Measurements from ENCODE around the gene SETD3. TPM values are rescaled to one million over a fixed set of nuclear protein-coding genes. Genes with fewer than 3 reads are reported as not detected.
A peak's percentile ranks its signal among the peaks of the same experiment; 100 is the strongest.

The SETD3 gene
- total RNA-seq, 1 donor from 2014 or later: 67.4 TPM

DNA sequence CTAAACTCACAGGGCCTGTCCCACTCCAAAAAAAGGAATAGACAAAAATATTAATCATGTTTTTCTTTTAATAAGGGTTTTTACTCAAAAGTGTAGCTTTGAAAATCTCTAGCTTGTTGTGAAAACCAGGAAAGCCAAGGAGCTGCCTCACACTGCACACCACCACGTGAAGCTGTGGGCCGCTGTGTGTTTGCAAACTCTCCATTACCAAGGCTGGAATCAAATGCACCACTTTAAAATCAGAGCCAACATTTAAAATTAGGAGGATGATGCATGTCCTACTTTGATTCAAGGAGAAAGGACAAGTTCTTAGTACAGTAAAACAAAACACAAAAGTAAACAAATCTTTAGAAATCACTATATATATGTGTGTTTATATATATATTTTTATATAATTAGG lies 83.0 kb downstream of the SETD3 start:
- TF ChIP-seq, protein P1, sequence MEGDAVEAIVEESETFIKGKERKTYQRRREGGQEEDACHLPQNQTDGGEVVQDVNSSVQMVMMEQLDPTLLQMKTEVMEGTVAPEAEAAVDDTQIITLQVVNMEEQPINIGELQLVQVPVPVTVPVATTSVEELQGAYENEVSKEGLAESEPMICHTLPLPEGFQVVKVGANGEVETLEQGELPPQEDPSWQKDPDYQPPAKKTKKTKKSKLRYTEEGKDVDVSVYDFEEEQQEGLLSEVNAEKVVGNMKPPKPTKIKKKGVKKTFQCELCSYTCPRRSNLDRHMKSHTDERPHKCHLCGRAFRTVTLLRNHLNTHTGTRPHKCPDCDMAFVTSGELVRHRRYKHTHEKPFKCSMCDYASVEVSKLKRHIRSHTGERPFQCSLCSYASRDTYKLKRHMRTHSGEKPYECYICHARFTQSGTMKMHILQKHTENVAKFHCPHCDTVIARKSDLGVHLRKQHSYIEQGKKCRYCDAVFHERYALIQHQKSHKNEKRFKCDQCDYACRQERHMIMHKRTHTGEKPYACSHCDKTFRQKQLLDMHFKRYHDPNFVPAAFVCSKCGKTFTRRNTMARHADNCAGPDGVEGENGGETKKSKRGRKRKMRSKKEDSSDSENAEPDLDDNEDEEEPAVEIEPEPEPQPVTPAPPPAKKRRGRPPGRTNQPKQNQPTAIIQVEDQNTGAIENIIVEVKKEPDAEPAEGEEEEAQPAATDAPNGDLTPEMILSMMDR (IDR thresholded peaks at IDR 0.05; ENCODE audit: unreplicated experiment): no peak
- no peak overlapping the region for H3K27ac Mint-ChIP-seq (ENCODE audit: unreplicated experiment)
- H3K27me3 Mint-ChIP-seq (ENCODE audit: unreplicated experiment): peaks cover 13% of the 10 kb centered on the region
- no peak overlapping the region for H3K4me3 Mint-ChIP-seq (ENCODE audit: unreplicated experiment)
- DNase-seq (ENCODE audit: low spot score): no peak
- peaks cover 42% of the 10 kb centered on the region for H3K4me1 Mint-ChIP-seq (ENCODE audit: unreplicated experiment)
- H3K9me3 Mint-ChIP-seq (ENCODE audit: unreplicated experiment): no peaks in the 10 kb centered on the region
- peaks cover 29% of the 10 kb centered on the region for H3K36me3 Mint-ChIP-seq (ENCODE audit: low read depth, unreplicated experiment)

DNA sequence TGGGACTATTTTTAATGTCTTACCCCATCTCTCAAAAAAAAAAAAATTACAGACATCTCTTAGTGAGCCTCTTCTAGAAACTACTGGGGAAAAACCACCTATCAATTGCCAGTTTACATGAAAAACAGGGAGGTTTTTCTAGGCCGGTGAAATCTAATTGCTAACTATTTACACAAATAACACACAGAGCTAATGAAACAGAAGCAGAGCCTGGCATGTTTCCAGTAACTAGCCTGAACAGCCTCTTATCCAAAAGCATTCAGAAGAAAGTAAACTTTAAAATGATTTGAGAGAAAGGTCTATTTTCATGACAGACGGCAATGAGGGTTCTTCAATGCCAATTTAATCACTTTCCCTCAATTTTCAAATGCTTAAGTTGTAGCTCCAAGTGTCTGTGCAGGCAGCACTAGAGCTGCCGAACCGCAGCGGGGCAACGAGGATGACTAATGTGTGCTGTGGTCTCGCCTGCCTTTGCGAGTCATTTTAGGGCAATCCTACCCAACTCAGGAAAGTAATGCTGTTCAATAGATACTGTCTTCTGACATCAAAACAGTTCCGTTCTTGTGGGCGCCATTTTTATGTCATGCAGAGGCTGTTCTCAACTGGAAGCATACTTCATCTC lies 84.6 kb downstream of the SETD3 start:
- H3K36me3 Mint-ChIP-seq (ENCODE audit: low read depth, unreplicated experiment): peaks cover 24% of the 10 kb centered on the region
- H3K4me1 Mint-ChIP-seq (ENCODE audit: unreplicated experiment): peaks cover 43% of the 10 kb centered on the region
- no peak for DNase-seq (ENCODE audit: low spot score)

DNA sequence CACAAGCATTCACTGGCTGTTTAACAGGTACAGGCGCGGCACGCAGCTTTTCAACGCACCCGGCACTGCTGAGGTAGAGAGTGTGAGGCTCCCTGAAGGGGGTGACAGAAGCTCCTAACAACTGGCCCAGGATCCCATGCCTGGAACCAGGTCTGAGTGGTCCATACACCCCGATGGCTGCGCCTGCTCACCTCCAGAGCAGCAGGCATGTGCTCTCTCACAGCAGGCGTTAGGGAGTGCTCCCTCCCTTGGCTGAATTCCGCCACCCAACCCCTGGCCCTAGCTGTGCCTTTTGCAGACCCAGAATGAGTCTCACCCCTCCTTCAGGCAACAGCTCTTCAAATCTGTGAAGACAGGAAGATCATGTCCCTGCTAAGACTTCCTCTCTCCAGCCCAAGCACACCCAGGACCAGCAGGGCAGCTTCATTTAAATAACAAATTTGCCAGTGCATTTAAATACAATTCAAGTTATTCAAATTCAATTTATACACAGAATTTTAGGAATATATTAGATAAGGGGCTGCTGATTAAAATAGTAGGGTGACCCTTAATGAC lies 86.0 kb downstream of the SETD3 start:
- TF ChIP-seq, protein P1 (IDR thresholded peaks at IDR 0.05; ENCODE audit: unreplicated experiment): no peak
- Mint-ChIP-seq H3K4me1 (ENCODE audit: unreplicated experiment) (peaks cover 56% of the 10 kb centered on the region), H3K27ac (ENCODE audit: unreplicated experiment) (no peak overlapping the region), H3K9me3 (ENCODE audit: unreplicated experiment) (no peaks in the 10 kb centered on the region), H3K4me3 (ENCODE audit: unreplicated experiment) (no peak overlapping the region), H3K27me3 (ENCODE audit: unreplicated experiment) (peaks cover 13% of the 10 kb centered on the region), H3K36me3 (ENCODE audit: low read depth, unreplicated experiment) (peaks cover 17% of the 10 kb centered on the region)
- DNase-seq (ENCODE audit: low spot score): no peak

More for the DNA sequence above, 84.6 kb downstream of the SETD3 start:
- no peak overlapping the region for H3K4me3 Mint-ChIP-seq (ENCODE audit: unreplicated experiment)
- no peak overlapping the region for H3K27ac Mint-ChIP-seq (ENCODE audit: unreplicated experiment)
- TF ChIP-seq, protein P1 (IDR thresholded peaks at IDR 0.05; ENCODE audit: unreplicated experiment): no peak
- H3K27me3 Mint-ChIP-seq (ENCODE audit: unreplicated experiment): peaks cover 13% of the 10 kb centered on the region
- no peaks in the 10 kb centered on the region for H3K9me3 Mint-ChIP-seq (ENCODE audit: unreplicated experiment)

DNA sequence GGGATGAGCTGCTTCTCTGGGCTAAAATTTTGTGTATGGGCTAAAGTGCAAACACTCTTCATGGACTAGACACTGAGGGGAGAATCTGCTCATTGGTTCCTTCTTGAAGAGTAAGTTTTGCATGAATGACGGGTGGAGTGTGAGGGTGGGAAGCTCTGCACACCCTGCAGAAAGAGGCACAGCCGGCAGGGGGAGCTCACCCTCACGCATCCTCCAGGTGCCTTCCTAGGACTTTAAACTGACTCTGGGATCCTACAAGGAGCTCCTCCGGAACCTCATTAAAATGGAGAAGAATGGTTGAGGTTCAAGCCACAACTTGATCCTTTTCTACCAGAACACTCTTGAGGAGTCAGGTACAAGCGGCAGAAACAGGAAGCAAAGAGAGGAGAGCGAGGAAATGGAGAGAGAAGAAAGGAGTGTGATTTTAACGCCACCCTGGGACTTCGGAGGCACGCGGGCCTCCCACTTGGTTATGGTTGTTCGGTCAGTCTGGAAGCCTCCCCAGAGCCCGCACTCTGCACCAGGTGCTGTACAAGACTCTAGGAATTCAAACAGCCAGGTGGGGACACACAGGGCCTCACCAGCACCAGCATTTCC lies 87.5 kb downstream of the SETD3 start:
- peaks cover 58% of the 10 kb centered on the region for H3K4me1 Mint-ChIP-seq (ENCODE audit: unreplicated experiment)
- peaks cover 13% of the 10 kb centered on the region for H3K27me3 Mint-ChIP-seq (ENCODE audit: unreplicated experiment)
- peaks cover 5% of the 10 kb centered on the region for H3K36me3 Mint-ChIP-seq (ENCODE audit: low read depth, unreplicated experiment)
- DNase-seq (ENCODE audit: low spot score): peak; percentile 63
- no peak overlapping the region for H3K27ac Mint-ChIP-seq (ENCODE audit: unreplicated experiment)
- TF ChIP-seq, protein P1 (IDR thresholded peaks at IDR 0.05; ENCODE audit: unreplicated experiment): peak; percentile 64
- no peaks in the 10 kb centered on the region for H3K9me3 Mint-ChIP-seq (ENCODE audit: unreplicated experiment)
- H3K4me3 Mint-ChIP-seq (ENCODE audit: unreplicated experiment): no peak overlapping the region

DNA sequence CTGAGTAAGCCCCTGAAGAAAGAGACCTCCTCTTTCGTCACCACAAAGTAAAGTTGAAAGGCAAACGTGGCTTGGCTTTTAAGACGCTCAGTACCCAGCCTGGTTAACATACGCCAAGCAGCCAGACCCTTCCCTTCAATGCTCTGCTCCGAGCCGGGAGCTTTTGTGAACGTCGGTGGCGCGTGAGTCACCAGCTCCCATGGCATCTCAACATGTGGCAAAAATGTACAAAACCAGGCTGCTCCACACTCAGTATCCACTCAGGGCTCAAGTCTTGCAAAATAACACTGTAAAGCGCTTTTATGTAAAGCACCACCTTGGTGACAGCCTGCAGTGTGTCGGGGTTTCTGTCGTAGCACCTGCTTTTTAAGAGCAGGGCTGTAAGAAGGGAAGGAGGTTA lies 89.0 kb downstream of the SETD3 start:
- DNase-seq (ENCODE audit: low spot score): no peak
- peaks cover 13% of the 10 kb centered on the region for H3K27me3 Mint-ChIP-seq (ENCODE audit: unreplicated experiment)

More for the DNA sequence above, 89.0 kb downstream of the SETD3 start:
- no peak overlapping the region for H3K4me3 Mint-ChIP-seq (ENCODE audit: unreplicated experiment)
- no peaks in the 10 kb centered on the region for H3K9me3 Mint-ChIP-seq (ENCODE audit: unreplicated experiment)
- H3K4me1 Mint-ChIP-seq (ENCODE audit: unreplicated experiment): peaks cover 58% of the 10 kb centered on the region
- TF ChIP-seq, protein P1 (IDR thresholded peaks at IDR 0.05; ENCODE audit: unreplicated experiment): no peak
- H3K27ac Mint-ChIP-seq (ENCODE audit: unreplicated experiment): peak overlapping the region; percentile 85
- H3K36me3 Mint-ChIP-seq (ENCODE audit: low read depth, unreplicated experiment): peaks cover 4% of the 10 kb centered on the region
